ENCODE measurements around the gene GBA2. TPM values are rescaled to one million over a fixed set of nuclear protein-coding genes. Genes with fewer than 3 reads are reported as not detected.

GBA2 gene
- total and polyA plus RNA-seq, 3 donors from 2014 or later: 51.3 to 77.1 (median 66.5) TPM

GRCh38 chr9:35757226-35757891 lies 8.3 kb upstream of the GBA2 start:
- 3 to 4% methylated on average over 12 to 20 of the region's 20 CpGs for WGBS, 2 donors
- Histone ChIP-seq H3K9me3 (no peaks in the 10 kb centered on the region), H3K27me3 (no peaks in the 10 kb centered on the region), H3K27ac (peak overlapping the region in 1 of 2 donors; percentile 47), H3K4me1 (peaks cover 11% of the 10 kb centered on the region), H3K4me3 (peak overlapping the region; percentile 40 to 60), H3K36me3 (ENCODE audit: low read depth, missing control alignments) (no peaks in the 10 kb centered on the region)
- TF ChIP-seq POLR2A (IDR thresholded peaks at IDR 0.05) (no peak), CTCF (IDR thresholded peaks at IDR 0.05) (no peak)
- intact Hi-C loops (cut with DNase I; ENCODE audit: low total_unique reads): no loop called here
- DNase-seq: no peak

GRCh38 chr9:35756275-35757225 lies 7.5 kb upstream of the GBA2 start:
- intact Hi-C loops (cut with DNase I; ENCODE audit: low total_unique reads): no loop called here
- DNase-seq: no peak
- TF ChIP-seq POLR2A (IDR thresholded peaks at IDR 0.05) (no peak), CTCF (IDR thresholded peaks at IDR 0.05) (peak in 2 of 3 experiments; percentile 11 to 15)
- Histone ChIP-seq H3K36me3 (ENCODE audit: low read depth, missing control alignments) (no peaks in the 10 kb centered on the region), H3K9me3 (no peaks in the 10 kb centered on the region), H3K4me1 (peaks cover 11% of the 10 kb centered on the region), H3K27ac (peak overlapping the region in 1 of 2 donors; percentile 47), H3K27me3 (no peaks in the 10 kb centered on the region), H3K4me3 (peak overlapping the region; percentile 40 to 60)
- 5 to 13% methylated on average over 24 to 48 of the region's 48 CpGs for WGBS, 2 donors

- intact Hi-C loops (cut with DNase I; ENCODE audit: low total_unique reads): no loop called here
- no peak overlapping the region for H3K27ac ChIP-seq
- no peaks in the 10 kb centered on the region for H3K9me3 ChIP-seq
- 88 to 92% methylated on average over 4 of the region's 4 CpGs for WGBS, 2 donors
- TF ChIP-seq POLR2A (IDR thresholded peaks at IDR 0.05) (no peak), CTCF (IDR thresholded peaks at IDR 0.05) (no peak)
- no peaks in the 10 kb centered on the region for H3K27me3 ChIP-seq
- no peak for DNase-seq
- H3K4me3 ChIP-seq: no peak overlapping the region
- peaks cover 16% of the 10 kb centered on the region for H3K4me1 ChIP-seq
- H3K36me3 ChIP-seq (ENCODE audit: low read depth, missing control alignments): no peaks in the 10 kb centered on the region
These were observed 6.0 kb upstream of the GBA2 start for GRCh38 chr9:35755071-35755470.

- TF ChIP-seq POLR2A (IDR thresholded peaks at IDR 0.05) (no peak), CTCF (IDR thresholded peaks at IDR 0.05) (no peak)
- Histone ChIP-seq H3K27ac (no peak within 1 kb of the TSS), H3K9me3 (no peaks in the 10 kb centered on the region), H3K36me3 (ENCODE audit: low read depth, missing control alignments) (no peaks in the 10 kb centered on the region), H3K4me3 (no peak within 1 kb of the TSS), H3K27me3 (no peaks in the 10 kb centered on the region), H3K4me1 (peaks cover 20% of the 10 kb centered on the region)
- intact Hi-C loops (cut with DNase I; ENCODE audit: low total_unique reads): no loop called here
- 44 to 49% methylated on average over 1 to 3 of the region's 3 CpGs for WGBS, 2 donors
- no peak for DNase-seq
These were observed 5.2 kb upstream of the GBA2 start, which contains the start of gene MSMP for GRCh38 chr9:35754264-35754663. MSMP (minus strand) TSS chr9:35754276; CDS start chr9:35754129, 147 bp downstream.
